Retinal pigment epithelial cell (primary cell): ENCODE measurements around the gene MLX.
"Not testable (repeated sequence)": the region's sequence is repeated elsewhere in the genome, so short reads cannot be mapped to it uniquely, and the experiment has no call there.

Experiments used
- DNase-seq: peaks from one replicate; pipeline ENCODE4 v3.0.0-alpha.2; 2010; ENCODE audit warnings: low read depth
- H3K4me3 ChIP-seq: 2 replicates; pipeline ENCODE4 v1.5.1; 2011; ENCODE audit warnings: mild to moderate bottlenecking, low read length, control low read depth, moderate library complexity
- CTCF ChIP-seq: conservative IDR thresholded peaks from 2 replicates; pipeline ENCODE4 v1.5.1; 2011; ENCODE audit warnings: low read depth, low read length, control low read depth, inconsistent platforms

Gene MLX

GRCh38 chr17:42591411-42591810 lies 24.5 kb downstream of the MLX start:
- H3K4me3 ChIP-seq: no peak overlapping the region
- TF ChIP-seq CTCF: no peak
- DNase-seq: no peak

DNA sequence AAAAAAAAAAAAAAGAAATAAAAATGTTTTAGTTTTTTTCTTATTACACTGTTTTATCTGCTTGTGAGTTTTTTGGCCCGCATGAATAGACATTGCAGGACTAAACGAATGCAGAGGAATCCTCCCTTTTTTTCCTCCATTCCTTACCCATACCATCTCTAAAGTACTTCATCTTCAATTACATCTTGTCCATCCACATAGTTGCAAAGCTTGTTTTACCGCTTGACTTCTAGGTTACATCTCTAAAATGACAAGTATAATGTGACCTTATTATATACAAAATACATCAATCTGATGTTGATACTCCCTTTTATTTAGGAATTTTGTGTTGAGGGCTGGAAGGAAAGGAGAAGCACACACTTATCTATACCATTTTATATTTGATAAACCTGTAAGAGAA lies 29.5 kb downstream of the MLX start:
- TF ChIP-seq CTCF: no peak
- DNase-seq: no peak
- no peak overlapping the region for H3K4me3 ChIP-seq

DNA sequence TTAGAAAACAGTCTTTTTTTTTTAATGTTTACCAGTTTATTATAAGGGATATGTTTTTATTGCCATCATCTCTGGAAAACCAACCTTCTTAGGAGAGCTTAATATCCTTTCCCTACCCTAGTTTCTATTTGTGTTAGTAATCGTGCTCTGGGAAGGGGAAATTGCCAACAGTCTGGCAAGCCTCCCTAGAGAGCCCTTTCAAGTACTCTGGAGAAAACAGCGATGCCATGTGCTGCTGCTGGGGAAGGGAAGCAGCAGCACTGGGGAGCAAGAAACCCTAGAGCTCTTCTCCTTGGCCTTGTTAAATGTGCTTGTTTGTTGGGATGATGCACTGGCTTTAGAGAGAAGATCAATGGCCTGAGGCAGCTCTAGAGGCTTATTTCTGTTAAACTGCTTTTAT lies 32.0 kb downstream of the MLX start:
- DNase-seq: no peak
- H3K4me3 ChIP-seq: no peak overlapping the region
- no peak for TF ChIP-seq CTCF

DNA sequence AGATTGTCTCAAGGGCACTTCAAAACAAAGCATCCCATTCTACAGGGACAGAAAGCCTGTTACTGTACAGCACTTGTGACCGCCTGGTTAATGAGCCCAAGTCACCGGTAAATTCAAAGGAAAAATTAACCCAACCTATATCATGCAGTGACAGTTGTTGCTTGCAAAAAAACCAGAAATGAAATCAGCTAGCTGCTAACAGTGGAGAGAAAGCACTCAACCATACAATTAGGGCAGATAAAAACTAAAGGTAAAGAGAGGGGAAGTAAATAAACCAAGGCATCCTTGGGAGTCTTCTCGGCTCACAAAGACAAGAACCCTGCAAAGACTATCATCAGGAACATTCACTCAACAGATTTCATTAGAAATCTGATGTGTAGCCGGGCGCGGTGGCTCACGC lies 36.4 kb downstream of the MLX start:
- no peak for DNase-seq
- TF ChIP-seq CTCF: no peak
- H3K4me3 ChIP-seq: no peak overlapping the region

DNA sequence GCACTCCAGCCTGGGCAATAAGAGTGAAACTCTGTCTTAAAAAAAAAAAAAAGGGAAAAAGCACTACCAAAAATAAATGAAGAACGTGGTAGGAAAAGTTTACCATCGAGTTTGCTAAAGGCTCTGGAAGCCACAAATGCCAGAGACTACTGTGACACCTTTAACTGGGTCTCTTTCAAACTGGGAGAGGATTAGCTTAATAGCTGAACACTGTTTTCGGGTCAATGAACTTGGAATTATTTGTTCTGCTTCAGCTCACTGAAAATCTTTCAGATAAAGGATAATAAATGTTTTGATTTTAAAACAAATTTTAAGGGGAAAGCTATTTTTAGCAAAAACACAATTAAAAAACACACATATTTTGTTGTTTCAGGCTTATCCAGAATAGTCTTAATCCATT lies 40.9 kb downstream of the MLX start:
- no peak for TF ChIP-seq CTCF
- peak overlapping the region; percentile 98 for H3K4me3 ChIP-seq
- DNase-seq: no peak

- TF ChIP-seq CTCF: no peak
- no peak for DNase-seq
- H3K4me3 ChIP-seq: peak overlapping the region; percentile 98
Observed at GRCh38 chr17:42608305-42609181, 41.6 kb downstream of the MLX start.

- TF ChIP-seq CTCF: peak; percentile 44
- DNase-seq: peak; percentile 97
- peak within 1 kb of the TSS; percentile 98 for H3K4me3 ChIP-seq
Observed at GRCh38 chr17:42609182-42609813, 42.4 kb downstream of the MLX start, which contains the start of the genes RETREG3 and TUBG1. Gene RETREG3, minus strand, starts transcription at chr17:42609374. Its CDS starts 50 bp downstream, at chr17:42609324. Gene TUBG1, plus strand, starts transcription at chr17:42609683. Its CDS starts 55 bp downstream, at chr17:42609738.

DNA sequence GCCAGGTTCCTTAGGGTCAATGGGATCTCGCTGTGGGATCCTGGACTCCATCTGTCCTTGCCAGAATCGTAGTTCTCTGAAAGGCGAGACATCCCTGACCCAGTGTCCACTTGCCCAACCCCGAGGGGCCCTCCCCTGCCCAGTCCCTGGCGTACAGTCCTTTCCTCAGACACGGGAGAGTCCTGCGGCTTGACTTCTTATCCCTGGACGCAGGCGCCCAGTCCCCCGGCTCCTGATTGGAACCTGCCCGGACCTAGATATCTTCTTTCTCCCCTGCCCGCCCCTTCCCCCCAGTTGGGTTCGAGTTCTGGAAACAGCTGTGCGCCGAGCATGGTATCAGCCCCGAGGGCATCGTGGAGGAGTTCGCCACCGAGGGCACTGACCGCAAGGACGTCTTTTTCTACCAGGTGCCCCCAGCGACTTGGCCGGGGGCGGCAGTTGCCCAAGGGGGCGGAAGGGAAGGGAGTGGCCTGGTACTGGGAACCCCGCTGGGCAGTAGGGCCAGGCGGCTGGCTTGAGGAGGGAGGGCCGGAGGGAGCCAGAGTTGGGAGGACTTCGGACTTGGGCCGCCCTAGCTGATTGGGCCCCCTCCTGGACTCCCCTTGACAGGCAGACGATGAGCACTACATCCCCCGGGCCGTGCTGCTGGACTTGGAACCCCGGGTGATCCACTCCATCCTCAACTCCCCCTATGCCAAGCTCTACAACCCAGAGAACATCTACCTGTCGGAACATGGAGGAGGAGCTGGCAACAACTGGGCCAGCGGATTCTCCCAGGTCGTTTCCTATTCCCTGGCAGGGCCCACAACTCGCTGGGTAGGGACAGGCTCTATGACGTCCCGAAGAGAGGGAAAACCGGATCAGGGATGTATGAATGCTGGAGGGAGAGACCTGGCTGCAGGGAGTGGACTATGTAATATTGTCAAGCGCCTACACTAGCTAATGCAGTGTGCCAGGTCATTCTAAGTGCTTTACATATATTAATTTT lies 43.2 kb downstream of the MLX start:
- peak overlapping the region; percentile 84 for H3K4me3 ChIP-seq
- DNase-seq: not testable (repeated sequence)
